Left cardiac atrium (tissue), 4 donors: ENCODE results near the gene MCAM. TPM values are rescaled to one million over a fixed set of nuclear protein-coding genes. Genes with fewer than 3 reads are reported as not detected.

Source experiments
- ATAC-seq, 2 donors: fragments of 200-7000 bp; cut with Tn5 transposase; one replicate each; pipeline ENCODE4 v1.9.1; 2020; ENCODE audit warnings: mild to moderate bottlenecking in 2 of 2, moderate library complexity in 2 of 2
- DNase-seq: peaks from one replicate; pipeline ENCODE4 v3.0.0-alpha.2; 2020
- intact Hi-C, 2 donors: fragments of 100-400 bp; cut with DNase I; formaldehyde crosslinking; loops; one replicate each; pipeline versions ENCODE4 v1.14.1 to v1.15.1; 2022 to 2023
- total RNA-seq, 2 donors: library from RNA; stranded (reverse); fragmentation: NEBNext Ultra II Directional; extraction: Animal tissue kit (Norgen Biotek cat#: 25700); gene quantifications; one replicate each; pipeline ENCODE4 v1.2.1, GENCODE V29; 2021
- donor health status: DM: no; HTN: yes; CAD: no.
- donor health status: DM: no; HTN: yes; CAD: no; lungs with severe emphysema.
- donor health status: DM: yes; HTN: yes; CAD: no.
- donor health status: Dilated cardiomyopathy.

The MCAM gene
- total RNA-seq, 2 donors from 2014 or later: 144 to 230 TPM

- intact Hi-C loops: loop anchor here in 1 of 2 donors (5.0 kb wide), 1 partner anchor 36 kb away; no protein-coding TSS in a partner anchor
- no peak for DNase-seq
Observed at GRCh38 chr11:119335655-119336543, 19.0 kb upstream of the MCAM start.

GRCh38 chr11:119335091-119335654, 18.2 kb upstream of the MCAM start:
- ATAC-seq: no peak
- intact Hi-C loops: loop anchor here in 1 of 2 donors (5.0 kb wide), 1 partner anchor 37 kb away; no protein-coding TSS in a partner anchor

More at GRCh38 chr11:119335655-119336543, 19.0 kb upstream of the MCAM start:
- ATAC-seq: no peak

GRCh38 chr11:119334174-119334930, 17.4 kb upstream of the MCAM start, which contains the start of gene RNF26:
Gene RNF26 (plus strand): TSS chr11:119334527. CDS start chr11:119335123, 596 bp downstream.
- ATAC-seq: peak; percentile 95
- peak; percentile 94 for DNase-seq
- intact Hi-C loops: no loop called here

More at GRCh38 chr11:119335091-119335654, 18.2 kb upstream of the MCAM start:
- no peak for DNase-seq

GRCh38 chr11:119332111-119332765, 15.3 kb upstream of the MCAM start:
- ATAC-seq (no peak), DNase-seq (no peak)
- intact Hi-C loops: no loop called here

- ATAC-seq (no peak), DNase-seq (no peak)
- intact Hi-C loops: no loop called here
Observed at GRCh38 chr11:119330237-119330636, 13.3 kb upstream of the MCAM start.

GRCh38 chr11:119329320-119329719, 12.4 kb upstream of the MCAM start:
- ATAC-seq: no peak
- DNase-seq: no peak
- intact Hi-C loops: loop anchor here in 1 of 2 donors (10.0 kb wide), 1 partner anchor 125 kb away; the partner anchor contains the start of gene CBL

GRCh38 chr11:119324189-119324588, 7.3 kb upstream of the MCAM start:
- ATAC-seq: no peak
- intact Hi-C loops: loop anchor here (5.0 to 10.0 kb wide), 2 partner anchors 117 to 119 kb away; partner anchors contain the start of gene CBL (in 2 of the 2)
- no peak for DNase-seq

- no peak for ATAC-seq
Observed at GRCh38 chr11:119323532-119324033, 6.7 kb upstream of the MCAM start.

GRCh38 chr11:119322921-119323531, 6.1 kb upstream of the MCAM start:
- no peak for DNase-seq

More at GRCh38 chr11:119323532-119324033, 6.7 kb upstream of the MCAM start:
- peak; percentile 77 for DNase-seq
- intact Hi-C loops: loop anchor here (5.0 to 10.0 kb wide), 2 partner anchors 116 to 119 kb away; partner anchors contain the start of gene CBL (in 2 of the 2)

GRCh38 chr11:119322360-119322739, 5.4 kb upstream of the MCAM start:
- intact Hi-C loops: loop anchor here (5.0 to 10.0 kb wide), 2 partner anchors 115 to 118 kb away; partner anchors contain the start of gene CBL (in 2 of the 2)
- ATAC-seq (no peak), DNase-seq (no peak)

More at GRCh38 chr11:119322921-119323531, 6.1 kb upstream of the MCAM start:
- intact Hi-C loops: loop anchor here (5.0 to 10.0 kb wide), 2 partner anchors 116 to 118 kb away; partner anchors contain the start of gene CBL (in 2 of the 2)
- no peak for ATAC-seq

- intact Hi-C loops: loop anchor here (5.0 to 10.0 kb wide), 2 partner anchors 114 to 116 kb away; partner anchors contain the start of gene CBL (in 2 of the 2)
- peak; percentile 45 to 66 for ATAC-seq
- DNase-seq: peak; percentile 82
Observed at GRCh38 chr11:119320776-119321524, 4.0 kb upstream of the MCAM start.

- intact Hi-C loops: loop anchor here (5.0 to 10.0 kb wide), 2 partner anchors 113 to 116 kb away; partner anchors contain the start of gene CBL (in 2 of the 2)
- DNase-seq (no peak), ATAC-seq (peak in 1 of 2 donors; percentile 0)
Observed at GRCh38 chr11:119320240-119320775, 3.4 kb upstream of the MCAM start.

GRCh38 chr11:119319700-119320239, 2.8 kb upstream of the MCAM start:
- no peak for ATAC-seq
- DNase-seq: peak; percentile 67
- intact Hi-C loops: loop anchor here (5.0 to 10.0 kb wide), 2 partner anchors 112 to 115 kb away; partner anchors contain the start of gene CBL (in 2 of the 2)

GRCh38 chr11:119319136-119319699, 2.3 kb upstream of the MCAM start:
- ATAC-seq: no peak
- intact Hi-C loops: no loop called here
- no peak for DNase-seq

- no peak for ATAC-seq
- intact Hi-C loops: no loop called here
- DNase-seq: peak; percentile 60
Observed at GRCh38 chr11:119318240-119319135, 1.6 kb upstream of the MCAM start.
